WTC11 (cell line): ENCODE results near the gene ZSCAN16. TPM values are rescaled to one million over a fixed set of nuclear protein-coding genes. Genes with fewer than 3 reads are reported as not detected.

Experiments used
- ATAC-seq: fragments of 200-7000 bp; cut with Tn5 transposase; 2 replicates; pipeline ENCODE4 v1.10.0; 2021; ENCODE audit warnings: mild to moderate bottlenecking, moderate library complexity
- CTCF ChIA-PET: fragments of 300-600 bp; sonication (Branson Sonifier 250); formaldehyde crosslinking; loops from one replicate; lab custom pipeline; 2021; ENCODE audit warnings: antibody characterized with exemption; lab: Charles Lee
- POLR2A ChIA-PET: fragments of 350-600 bp; sonication (Branson Sonifier 250); formaldehyde crosslinking; loops from one replicate; lab custom pipeline; 2021; ENCODE audit warnings: antibody characterized with exemption; lab: Charles Lee
- DNase-seq: peaks from one replicate; pipeline ENCODE4 v3.0.0; 2021; ENCODE audit warnings: low spot score
- H3K27ac Mint-ChIP-seq: 2 replicates; pipeline ENCODE4 v1.8.0; 2021; ENCODE audit warnings: mixed read lengths
- H3K27me3 Mint-ChIP-seq: 2 replicates; pipeline ENCODE4 v1.8.0; 2021; ENCODE audit warnings: low read depth, mild to moderate bottlenecking, moderate library complexity, mixed read lengths
- H3K36me3 Mint-ChIP-seq: 2 replicates; pipeline ENCODE4 v1.8.0; 2021; ENCODE audit warnings: mixed read lengths
- H3K4me1 Mint-ChIP-seq: 2 replicates; pipeline ENCODE4 v1.8.0; 2022; ENCODE audit warnings: mixed read lengths
- H3K4me3 Mint-ChIP-seq: 2 replicates; pipeline ENCODE4 v1.8.0; 2021; ENCODE audit warnings: mild to moderate bottlenecking, moderate library complexity, mixed read lengths
- H3K9me3 Mint-ChIP-seq: 2 replicates; pipeline ENCODE4 v1.8.0; 2021; ENCODE audit warnings: mixed read lengths
- ATF1 ChIP-seq: sonication (generic); formaldehyde crosslinking; IDR thresholded peaks from 2 replicates; pipeline ENCODE4 v1.8.1; 2023; ENCODE audit warnings: mild to moderate bottlenecking, moderate library complexity, missing genetic modification reagents
- CREB1 ChIP-seq: sonication (generic); formaldehyde crosslinking; IDR thresholded peaks from 2 replicates; pipeline ENCODE4 v1.8.0; 2023; ENCODE audit warnings: mild to moderate bottlenecking, missing genetic modification reagents
- IRF2 ChIP-seq: sonication (generic); formaldehyde crosslinking; IDR thresholded peaks from 2 replicates; pipeline ENCODE4 v1.8.0; 2022; ENCODE audit warnings: low read depth, missing genetic modification reagents, borderline replicate concordance
- MXD4 ChIP-seq: fragments of 250-450 bp; sonication (Bioruptor Pico); IDR thresholded peaks from 2 replicates; pipeline ENCODE4 v1.8.0; 2021; ENCODE audit warnings: mild to moderate bottlenecking, moderate library complexity, borderline replicate concordance
- NFATC4 ChIP-seq: fragments of 250-450 bp; sonication (Bioruptor Pico); IDR thresholded peaks from 2 replicates; pipeline ENCODE4 v1.9.0; 2021; ENCODE audit warnings: mild to moderate bottlenecking
- TCF7 ChIP-seq: sonication (generic); formaldehyde crosslinking; IDR thresholded peaks from 2 replicates; pipeline ENCODE4 v1.8.0; 2022; ENCODE audit warnings: mild to moderate bottlenecking, low read depth, missing genetic modification reagents, moderate library complexity
- ZBTB21 ChIP-seq: sonication (generic); formaldehyde crosslinking; IDR thresholded peaks from 2 replicates; pipeline ENCODE4 v1.8.1; 2023; ENCODE audit warnings: mild to moderate bottlenecking, missing genetic modification reagents, borderline replicate concordance
- ZNF671 ChIP-seq: fragments of 250-450 bp; sonication (Bioruptor Pico); IDR thresholded peaks from 2 replicates; pipeline ENCODE4 v1.8.0; 2021; ENCODE audit warnings: mild to moderate bottlenecking
- total RNA-seq: library from RNA; stranded (reverse); gene quantifications from 3 replicates; pipeline ENCODE4 v1.2.3, GENCODE V29; 2021
- TF ChIP-seq, protein P1 (sequence below): fragments of 250-450 bp; sonication (Bioruptor Pico); conservative IDR thresholded peaks from 2 replicates; pipeline ENCODE4 v1.9.0; 2021; ENCODE audit warnings: mild to moderate bottlenecking
- TF ChIP-seq, protein P2 (sequence below): fragments of 200-600 bp; IDR thresholded peaks from 2 replicates; pipeline ENCODE4 v1.8.0; 2022; ENCODE audit warnings: antibody characterized with exemption
- TF ChIP-seq, protein P3 (sequence below): sonication (generic); formaldehyde crosslinking; conservative IDR thresholded peaks from 2 replicates; pipeline ENCODE4 v1.8.1; 2022; ENCODE audit warnings: mild to moderate bottlenecking, missing genetic modification reagents
- TF ChIP-seq, protein P4 (sequence below): fragments of 250-450 bp; sonication (Bioruptor Pico); IDR thresholded peaks from 2 replicates; pipeline ENCODE4 v2.1.2; 2022; ENCODE audit warnings: mild to moderate bottlenecking, moderate library complexity
- TF ChIP-seq, protein P5 (sequence below): sonication (generic); formaldehyde crosslinking; IDR thresholded peaks from 2 replicates; pipeline ENCODE4 v1.8.0; 2022; ENCODE audit warnings: mild to moderate bottlenecking, missing genetic modification reagents
- TF ChIP-seq, protein P6 (sequence below): sonication (generic); formaldehyde crosslinking; IDR thresholded peaks from 2 replicates; pipeline ENCODE4 v1.8.1; 2022; ENCODE audit warnings: mild to moderate bottlenecking, missing genetic modification reagents, moderate library complexity, borderline replicate concordance
- TF ChIP-seq, protein P7 (sequence below): sonication (generic); formaldehyde crosslinking; IDR thresholded peaks from 2 replicates; pipeline ENCODE4 v1.8.0; 2022; ENCODE audit warnings: mild to moderate bottlenecking, missing genetic modification reagents
- TF ChIP-seq, protein P8 (sequence below): sonication (generic); formaldehyde crosslinking; IDR thresholded peaks from 2 replicates; pipeline ENCODE4 v1.8.1; 2023; ENCODE audit warnings: mild to moderate bottlenecking, moderate library complexity, missing genetic modification reagents

Gene ZSCAN16
- total RNA-seq, 1 experiment from 2014 or later, result 7.1 TPM

DNA sequence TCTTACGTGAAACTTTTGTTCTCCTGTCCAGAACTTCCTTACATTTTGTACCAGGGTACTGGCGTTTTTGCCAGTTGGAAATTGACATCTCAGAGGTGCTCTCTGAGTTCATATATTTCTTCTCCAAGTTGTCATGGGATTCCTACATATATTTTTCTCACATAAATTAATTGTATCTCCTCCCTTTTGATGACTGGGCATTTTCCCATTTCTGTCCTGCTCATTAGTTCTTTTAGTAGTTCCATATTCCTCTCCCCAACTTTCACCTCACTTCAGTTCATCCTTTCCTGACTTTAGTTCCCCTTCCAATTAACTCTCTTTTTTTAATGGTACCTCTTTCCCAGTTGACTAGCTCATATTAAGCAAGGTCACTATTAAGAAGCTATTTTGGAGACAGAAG is 28.1 kb downstream of the ZSCAN16 start (continued):
- TF ChIP-seq, protein P1, sequence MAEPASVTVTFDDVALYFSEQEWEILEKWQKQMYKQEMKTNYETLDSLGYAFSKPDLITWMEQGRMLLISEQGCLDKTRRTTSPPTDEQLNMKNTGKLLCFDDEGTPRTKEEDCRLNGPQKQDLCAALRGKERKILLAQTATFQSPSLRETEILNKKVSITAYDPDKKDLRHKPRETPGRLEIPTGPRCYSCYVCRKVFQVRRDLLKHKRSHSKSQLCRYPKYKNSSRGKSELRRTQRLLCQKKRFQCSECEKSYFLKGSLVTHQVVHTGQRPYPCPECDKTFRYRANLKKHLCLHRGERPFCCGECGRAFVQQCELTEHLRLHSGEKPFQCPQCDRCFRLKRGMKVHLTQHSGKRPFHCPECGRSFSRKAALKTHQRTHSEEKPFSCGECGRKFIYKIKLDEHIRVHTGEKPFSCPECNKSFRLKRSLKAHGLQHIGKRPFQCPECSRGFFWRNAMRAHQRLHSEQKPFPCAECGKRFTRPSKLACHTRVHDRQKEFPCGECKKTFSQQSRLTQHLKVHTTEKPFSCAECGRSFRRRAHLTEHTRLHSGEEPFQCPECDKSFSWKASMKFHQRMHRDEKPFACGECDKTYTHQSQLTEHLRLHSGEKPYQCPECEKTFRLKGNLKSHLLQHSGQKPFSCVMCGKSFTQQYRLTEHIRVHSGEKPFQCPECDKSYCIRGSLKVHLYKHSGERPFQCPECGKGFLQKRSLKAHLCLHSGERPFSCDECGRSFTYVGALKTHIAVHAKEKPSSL (CRISPR knock-in tag), result no peak
- TF ChIP-seq, protein P2, sequence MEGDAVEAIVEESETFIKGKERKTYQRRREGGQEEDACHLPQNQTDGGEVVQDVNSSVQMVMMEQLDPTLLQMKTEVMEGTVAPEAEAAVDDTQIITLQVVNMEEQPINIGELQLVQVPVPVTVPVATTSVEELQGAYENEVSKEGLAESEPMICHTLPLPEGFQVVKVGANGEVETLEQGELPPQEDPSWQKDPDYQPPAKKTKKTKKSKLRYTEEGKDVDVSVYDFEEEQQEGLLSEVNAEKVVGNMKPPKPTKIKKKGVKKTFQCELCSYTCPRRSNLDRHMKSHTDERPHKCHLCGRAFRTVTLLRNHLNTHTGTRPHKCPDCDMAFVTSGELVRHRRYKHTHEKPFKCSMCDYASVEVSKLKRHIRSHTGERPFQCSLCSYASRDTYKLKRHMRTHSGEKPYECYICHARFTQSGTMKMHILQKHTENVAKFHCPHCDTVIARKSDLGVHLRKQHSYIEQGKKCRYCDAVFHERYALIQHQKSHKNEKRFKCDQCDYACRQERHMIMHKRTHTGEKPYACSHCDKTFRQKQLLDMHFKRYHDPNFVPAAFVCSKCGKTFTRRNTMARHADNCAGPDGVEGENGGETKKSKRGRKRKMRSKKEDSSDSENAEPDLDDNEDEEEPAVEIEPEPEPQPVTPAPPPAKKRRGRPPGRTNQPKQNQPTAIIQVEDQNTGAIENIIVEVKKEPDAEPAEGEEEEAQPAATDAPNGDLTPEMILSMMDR, result no peak
- TF ChIP-seq, protein P3, sequence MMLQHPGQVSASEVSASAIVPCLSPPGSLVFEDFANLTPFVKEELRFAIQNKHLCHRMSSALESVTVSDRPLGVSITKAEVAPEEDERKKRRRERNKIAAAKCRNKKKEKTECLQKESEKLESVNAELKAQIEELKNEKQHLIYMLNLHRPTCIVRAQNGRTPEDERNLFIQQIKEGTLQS (CRISPR knock-in tag), result no peak
- TF ChIP-seq MXD4 (CRISPR knock-in tag) (no peak), ATF1 (CRISPR knock-in tag) (no peak), ZBTB21 (CRISPR knock-in tag) (no peak), ZNF671 (CRISPR knock-in tag) (no peak), TCF7 (CRISPR knock-in tag) (no peak)
- TF ChIP-seq, protein P4, sequence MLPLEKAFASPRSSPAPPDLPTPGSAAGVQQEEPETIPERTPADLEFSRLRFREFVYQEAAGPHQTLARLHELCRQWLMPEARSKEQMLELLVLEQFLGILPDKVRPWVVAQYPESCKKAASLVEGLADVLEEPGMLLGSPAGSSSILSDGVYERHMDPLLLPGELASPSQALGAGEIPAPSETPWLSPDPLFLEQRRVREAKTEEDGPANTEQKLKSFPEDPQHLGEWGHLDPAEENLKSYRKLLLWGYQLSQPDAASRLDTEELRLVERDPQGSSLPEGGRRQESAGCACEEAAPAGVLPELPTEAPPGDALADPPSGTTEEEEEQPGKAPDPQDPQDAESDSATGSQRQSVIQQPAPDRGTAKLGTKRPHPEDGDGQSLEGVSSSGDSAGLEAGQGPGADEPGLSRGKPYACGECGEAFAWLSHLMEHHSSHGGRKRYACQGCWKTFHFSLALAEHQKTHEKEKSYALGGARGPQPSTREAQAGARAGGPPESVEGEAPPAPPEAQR (CRISPR knock-in tag), result no peak
- TF ChIP-seq, protein P5, sequence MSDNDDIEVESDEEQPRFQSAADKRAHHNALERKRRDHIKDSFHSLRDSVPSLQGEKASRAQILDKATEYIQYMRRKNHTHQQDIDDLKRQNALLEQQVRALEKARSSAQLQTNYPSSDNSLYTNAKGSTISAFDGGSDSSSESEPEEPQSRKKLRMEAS (CRISPR knock-in tag), result no peak
- TF ChIP-seq, protein P6, sequence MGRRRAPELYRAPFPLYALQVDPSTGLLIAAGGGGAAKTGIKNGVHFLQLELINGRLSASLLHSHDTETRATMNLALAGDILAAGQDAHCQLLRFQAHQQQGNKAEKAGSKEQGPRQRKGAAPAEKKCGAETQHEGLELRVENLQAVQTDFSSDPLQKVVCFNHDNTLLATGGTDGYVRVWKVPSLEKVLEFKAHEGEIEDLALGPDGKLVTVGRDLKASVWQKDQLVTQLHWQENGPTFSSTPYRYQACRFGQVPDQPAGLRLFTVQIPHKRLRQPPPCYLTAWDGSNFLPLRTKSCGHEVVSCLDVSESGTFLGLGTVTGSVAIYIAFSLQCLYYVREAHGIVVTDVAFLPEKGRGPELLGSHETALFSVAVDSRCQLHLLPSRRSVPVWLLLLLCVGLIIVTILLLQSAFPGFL (CRISPR knock-in tag), result no peak

DNA sequence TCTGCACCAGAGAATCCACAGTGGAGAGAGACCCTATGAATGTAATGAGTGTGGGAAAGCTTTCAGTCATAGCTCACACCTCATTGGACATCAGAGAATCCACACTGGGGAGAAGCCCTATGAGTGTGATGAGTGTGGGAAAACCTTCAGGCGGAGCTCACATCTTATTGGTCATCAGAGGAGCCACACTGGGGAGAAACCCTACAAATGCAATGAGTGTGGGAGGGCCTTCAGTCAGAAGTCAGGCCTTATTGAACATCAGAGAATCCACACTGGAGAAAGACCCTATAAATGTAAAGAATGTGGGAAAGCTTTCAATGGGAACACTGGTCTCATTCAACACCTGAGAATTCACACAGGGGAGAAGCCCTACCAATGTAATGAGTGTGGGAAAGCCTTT is 29.1 kb downstream of the ZSCAN16 start:
- no peak for ATAC-seq
- Mint-ChIP-seq H3K27me3 (no peaks in the 10 kb centered on the region), H3K4me3 (no peak overlapping the region)
- TF ChIP-seq ZNF671 (CRISPR knock-in tag) (no peak), CREB1 (CRISPR knock-in tag) (no peak), IRF2 (CRISPR knock-in tag) (no peak), NFATC4 (no peak)
- TF ChIP-seq, protein P7, sequence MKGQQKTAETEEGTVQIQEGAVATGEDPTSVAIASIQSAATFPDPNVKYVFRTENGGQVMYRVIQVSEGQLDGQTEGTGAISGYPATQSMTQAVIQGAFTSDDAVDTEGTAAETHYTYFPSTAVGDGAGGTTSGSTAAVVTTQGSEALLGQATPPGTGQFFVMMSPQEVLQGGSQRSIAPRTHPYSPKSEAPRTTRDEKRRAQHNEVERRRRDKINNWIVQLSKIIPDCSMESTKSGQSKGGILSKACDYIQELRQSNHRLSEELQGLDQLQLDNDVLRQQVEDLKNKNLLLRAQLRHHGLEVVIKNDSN (CRISPR knock-in tag), result no peak
- TF ChIP-seq, protein P8, sequence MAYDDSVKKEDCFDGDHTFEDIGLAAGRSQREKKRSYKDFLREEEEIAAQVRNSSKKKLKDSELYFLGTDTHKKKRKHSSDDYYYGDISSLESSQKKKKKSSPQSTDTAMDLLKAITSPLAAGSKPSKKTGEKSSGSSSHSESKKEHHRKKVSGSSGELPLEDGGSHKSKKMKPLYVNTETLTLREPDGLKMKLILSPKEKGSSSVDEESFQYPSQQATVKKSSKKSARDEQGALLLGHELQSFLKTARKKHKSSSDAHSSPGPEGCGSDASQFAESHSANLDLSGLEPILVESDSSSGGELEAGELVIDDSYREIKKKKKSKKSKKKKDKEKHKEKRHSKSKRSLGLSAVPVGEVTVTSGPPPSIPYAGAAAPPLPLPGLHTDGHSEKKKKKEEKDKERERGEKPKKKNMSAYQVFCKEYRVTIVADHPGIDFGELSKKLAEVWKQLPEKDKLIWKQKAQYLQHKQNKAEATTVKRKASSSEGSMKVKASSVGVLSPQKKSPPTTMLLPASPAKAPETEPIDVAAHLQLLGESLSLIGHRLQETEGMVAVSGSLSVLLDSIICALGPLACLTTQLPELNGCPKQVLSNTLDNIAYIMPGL, result no peak
- TF ChIP-seq, all 79 proteins: peak for 0
- Mint-ChIP-seq H3K4me1 (no peaks in the 10 kb centered on the region), H3K27ac (no peak overlapping the region), H3K9me3 (peaks cover 18% of the 10 kb centered on the region), H3K36me3 (peaks cover 89% of the 10 kb centered on the region)
- no peak for DNase-seq
- CTCF ChIA-PET, result no interaction called here
- POLR2A ChIA-PET, result no interaction called here
